GM18519 (cell line): ENCODE measurements around the gene RAD51.
"Not testable (repeated sequence)": the region's sequence is repeated elsewhere in the genome, so short reads cannot be mapped to it uniquely, and the experiment has no call there.

Experiments used
- ATAC-seq: cut with Tn5 transposase; IDR thresholded peaks from one replicate; pipeline ENCODE4 v1.9.1; 2021; ENCODE audit warnings: mild to moderate bottlenecking, moderate library complexity; ENCODE audit not compliant: unreplicated experiment, low FRiP score

Gene RAD51

GRCh38 chr15:40694688-40695468, at the start of gene RAD51:
RAD51 (plus strand) TSS chr15:40695174; CDS start chr15:40698759, 3,585 bp downstream.
- ATAC-seq = peak; percentile 64

GRCh38 chr15:40647523-40647922, 47.5 kb upstream of the RAD51 start:
- no peak for ATAC-seq

- no peak for ATAC-seq
These were observed 44.5 kb upstream of the RAD51 start for GRCh38 chr15:40650479-40650878.

GRCh38 chr15:40660686-40661085, 34.3 kb upstream of the RAD51 start:
- no peak for ATAC-seq

- no peak for ATAC-seq
These were observed 30.1 kb upstream of the RAD51 start for GRCh38 chr15:40664909-40665308.

- ATAC-seq = not testable (repeated sequence)
These were observed 18.7 kb upstream of the RAD51 start for GRCh38 chr15:40676290-40676689.

GRCh38 chr15:40676906-40677305, 18.1 kb upstream of the RAD51 start:
- not testable (repeated sequence) for ATAC-seq

GRCh38 chr15:40680151-40680550, 14.8 kb upstream of the RAD51 start:
- no peak for ATAC-seq

- not testable (repeated sequence) for ATAC-seq
These were observed 14.0 kb upstream of the RAD51 start for GRCh38 chr15:40680959-40681358.

GRCh38 chr15:40684381-40684780, 10.6 kb upstream of the RAD51 start:
- ATAC-seq = no peak

GRCh38 chr15:40685376-40685775, 9.6 kb upstream of the RAD51 start:
- ATAC-seq = no peak

GRCh38 chr15:40688932-40689799, 5.8 kb upstream of the RAD51 start:
- ATAC-seq = no peak

GRCh38 chr15:40691737-40692136, 3.2 kb upstream of the RAD51 start:
- ATAC-seq = no peak

GRCh38 chr15:40693904-40694687, 878 bp upstream of the RAD51 start:
- ATAC-seq = no peak

- ATAC-seq = no peak
These were observed 506 bp downstream of the RAD51 start for GRCh38 chr15:40695469-40695890.

- no peak for ATAC-seq
These were observed 1.3 kb downstream of the RAD51 start for GRCh38 chr15:40696228-40696627.

- no peak for ATAC-seq
These were observed 2.9 kb downstream of the RAD51 start for GRCh38 chr15:40697916-40698315.

- ATAC-seq = no peak
These were observed 7.1 kb downstream of the RAD51 start for GRCh38 chr15:40702077-40702476.

GRCh38 chr15:40706121-40706520, 11.1 kb downstream of the RAD51 start:
- no peak for ATAC-seq

- ATAC-seq = no peak
These were observed 19.2 kb downstream of the RAD51 start for GRCh38 chr15:40714144-40714543.

GRCh38 chr15:40716165-40716564, 21.2 kb downstream of the RAD51 start:
- no peak for ATAC-seq
